Smooth muscle cell (in vitro differentiated cells): ENCODE data around the gene NPHP4. TPM values are rescaled to one million over a fixed set of nuclear protein-coding genes. Genes with fewer than 3 reads are reported as not detected.

Experiments used
- DNase-seq: peaks from one replicate; lab custom pipeline; 2025; ENCODE audit not compliant: unreplicated experiment; lab: John Stamatoyannopoulos, UW
- H2AFZ ChIP-seq: fragments of 200-600 bp; sonication (generic); 2 replicates; pipeline ENCODE4 v1.6.0; 2016; ENCODE audit warnings: antibody characterized with exemption, low read depth, mild to moderate bottlenecking
- H3F3A ChIP-seq: fragments of 200-600 bp; sonication (generic); 2 replicates; pipeline ENCODE4 v1.6.0; 2017; ENCODE audit warnings: antibody characterized with exemption, low read depth
- H3K27ac ChIP-seq: fragments of 200-600 bp; sonication (generic); 2 replicates; pipeline ENCODE4 v1.5.1; 2016; ENCODE audit warnings: low read depth, mild to moderate bottlenecking
- H3K27me3 ChIP-seq: fragments of 200-600 bp; sonication (generic); 2 replicates; pipeline ENCODE4 v1.6.1; 2016; ENCODE audit warnings: low read depth, mild to moderate bottlenecking
- H3K36me3 ChIP-seq: fragments of 200-600 bp; sonication (generic); 2 replicates; pipeline ENCODE4 v1.5.1; 2016; ENCODE audit warnings: low read depth
- H3K4me1 ChIP-seq: fragments of 200-600 bp; sonication (generic); 2 replicates; pipeline ENCODE4 v1.5.1; 2016; ENCODE audit warnings: low read depth
- H3K4me2 ChIP-seq: fragments of 200-600 bp; sonication (generic); 2 replicates; pipeline ENCODE4 v1.6.0; 2016; ENCODE audit warnings: mild to moderate bottlenecking
- H3K4me3 ChIP-seq: fragments of 200-600 bp; sonication (generic); 2 replicates; pipeline ENCODE4 v1.5.1; 2016; ENCODE audit warnings: mild to moderate bottlenecking
- H3K79me2 ChIP-seq: fragments of 200-600 bp; sonication (generic); 2 replicates; pipeline ENCODE4 v1.6.0; 2016; ENCODE audit warnings: low read depth, mild to moderate bottlenecking
- H3K9ac ChIP-seq: fragments of 200-600 bp; sonication (generic); 2 replicates; pipeline ENCODE4 v1.6.0; 2016; ENCODE audit warnings: low read depth
- H3K9me3 ChIP-seq: fragments of 200-600 bp; sonication (generic); replicated peaks from 2 replicates; pipeline ENCODE4 v1.5.1; 2016; ENCODE audit warnings: low read depth
- H4K20me1 ChIP-seq: fragments of 200-600 bp; sonication (generic); 2 replicates; pipeline ENCODE4 v1.6.0; 2016; ENCODE audit warnings: low read depth
- CTCF ChIP-seq: fragments of 200-600 bp; sonication (generic); IDR thresholded peaks from 2 replicates; pipeline ENCODE4 v1.5.1; 2017; ENCODE audit warnings: borderline replicate concordance, mild to moderate bottlenecking, antibody characterized with exemption; ENCODE audit not compliant: insufficient read depth, poor library complexity, severe bottlenecking
- WGBS: methylation state at CpG from one replicate; pipeline ENCODE4 v1.1.7; 2016; ENCODE audit warnings: low lambda C conversion rate; 5-methylcytosine and 5-hydroxymethylcytosine counted together
- polyA plus RNA-seq: library from polyadenylated mRNA; unstranded; fragments of >200 nt; fragmentation: Nextera tagmentation; extraction: Ambion mirVana; gene quantifications from 2 replicates; pipeline ENCODE4 v1.2.1, GENCODE V29; 2016
- total RNA-seq: library from RNA; depleted of rRNA; stranded (reverse); fragments of >200 nt; gene quantifications from 2 replicates; pipeline ENCODE4 v1.2.3, GENCODE V29; 2014

Gene NPHP4
- total and polyA plus RNA-seq, 2 experiments from 2014 or later, result 5.4 to 8.4 TPM

DNA sequence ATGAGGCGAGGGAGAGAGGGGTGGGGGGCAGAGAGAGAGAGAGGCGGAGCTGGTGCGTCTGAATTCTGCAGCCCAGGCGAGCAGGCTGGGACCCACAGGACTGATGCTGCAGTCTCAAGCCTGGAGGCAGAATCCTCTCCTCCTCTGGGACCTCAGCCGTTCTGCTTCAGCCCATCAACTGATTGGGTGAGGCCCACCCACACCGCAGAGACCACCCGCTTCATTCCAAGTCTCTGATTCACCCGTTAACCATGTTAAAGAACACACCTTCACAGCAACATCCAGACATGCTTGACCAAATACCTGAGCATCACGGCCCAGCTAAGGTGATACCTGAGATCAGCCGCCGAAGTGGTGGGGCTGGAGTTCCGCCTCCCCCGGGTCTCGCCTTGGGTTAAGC is 147.8 kb downstream of the NPHP4 start:
- H3K79me2 ChIP-seq, result no peaks in the 10 kb centered on the region
- no peaks in the 10 kb centered on the region for H3K27me3 ChIP-seq
- no peak for TF ChIP-seq CTCF
- DNase-seq, result no peak
- no peak overlapping the region for H3K27ac ChIP-seq
- no peak overlapping the region for H3K4me2 ChIP-seq
- H4K20me1 ChIP-seq, result no peaks in the 10 kb centered on the region
- no peak overlapping the region for H3K4me3 ChIP-seq
- H3K9ac ChIP-seq, result no peak overlapping the region
- H3F3A ChIP-seq, result no peaks in the 10 kb centered on the region
- H3K9me3 ChIP-seq, result no peaks in the 10 kb centered on the region
- H3K4me1 ChIP-seq, result no peaks in the 10 kb centered on the region
- no peak overlapping the region for H2AFZ ChIP-seq
- no peaks in the 10 kb centered on the region for H3K36me3 ChIP-seq
- WGBS, result 80% methylated on average over 14 of the region's 14 CpGs

GRCh38 chr1:5843521-5844096 is 148.6 kb downstream of the NPHP4 start:
- Histone ChIP-seq H3K4me3 (no peak overlapping the region), H3K4me2 (no peak overlapping the region), H3K36me3 (no peaks in the 10 kb centered on the region), H2AFZ (no peak overlapping the region), H3K9me3 (no peaks in the 10 kb centered on the region), H3F3A (no peaks in the 10 kb centered on the region), H3K4me1 (no peaks in the 10 kb centered on the region), H3K9ac (no peak overlapping the region), H3K79me2 (no peaks in the 10 kb centered on the region), H3K27ac (no peak overlapping the region), H3K27me3 (no peaks in the 10 kb centered on the region), H4K20me1 (no peaks in the 10 kb centered on the region)
- WGBS, result 81% methylated on average over 13 of the region's 13 CpGs
- DNase-seq, result no peak
- TF ChIP-seq CTCF, result no peak

DNA sequence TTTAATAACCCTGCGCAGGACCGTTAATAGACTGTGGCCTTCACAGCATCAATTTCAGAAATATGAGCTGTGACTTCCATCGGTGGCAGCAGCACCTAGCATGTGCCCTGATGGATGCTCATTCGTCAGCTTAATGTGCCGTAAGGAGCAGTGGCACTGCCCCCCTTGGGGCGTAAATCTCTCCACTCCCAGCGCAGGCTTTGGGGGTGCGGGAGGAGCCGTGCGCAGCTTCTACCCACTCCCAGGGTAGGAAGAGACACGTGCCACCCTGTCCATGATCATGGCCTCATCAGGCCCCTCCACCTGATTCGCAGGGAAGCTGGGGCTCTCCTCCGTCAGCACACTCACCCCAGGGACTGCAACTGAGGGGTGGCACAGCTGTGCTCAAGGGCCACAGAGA is 149.5 kb downstream of the NPHP4 start:
- no peaks in the 10 kb centered on the region for H3K36me3 ChIP-seq
- no peak overlapping the region for H3K4me2 ChIP-seq
- no peak overlapping the region for H3K27ac ChIP-seq
- TF ChIP-seq CTCF, result no peak
- no peaks in the 10 kb centered on the region for H4K20me1 ChIP-seq
- H3K79me2 ChIP-seq, result no peaks in the 10 kb centered on the region
- 85% methylated on average over 13 of the region's 13 CpGs for WGBS
- no peak overlapping the region for H3K9ac ChIP-seq
- no peaks in the 10 kb centered on the region for H3K9me3 ChIP-seq
- no peak overlapping the region for H2AFZ ChIP-seq
- no peak for DNase-seq
- no peaks in the 10 kb centered on the region for H3K27me3 ChIP-seq
- no peak overlapping the region for H3K4me3 ChIP-seq
- H3K4me1 ChIP-seq, result no peaks in the 10 kb centered on the region
- no peaks in the 10 kb centered on the region for H3F3A ChIP-seq

DNA sequence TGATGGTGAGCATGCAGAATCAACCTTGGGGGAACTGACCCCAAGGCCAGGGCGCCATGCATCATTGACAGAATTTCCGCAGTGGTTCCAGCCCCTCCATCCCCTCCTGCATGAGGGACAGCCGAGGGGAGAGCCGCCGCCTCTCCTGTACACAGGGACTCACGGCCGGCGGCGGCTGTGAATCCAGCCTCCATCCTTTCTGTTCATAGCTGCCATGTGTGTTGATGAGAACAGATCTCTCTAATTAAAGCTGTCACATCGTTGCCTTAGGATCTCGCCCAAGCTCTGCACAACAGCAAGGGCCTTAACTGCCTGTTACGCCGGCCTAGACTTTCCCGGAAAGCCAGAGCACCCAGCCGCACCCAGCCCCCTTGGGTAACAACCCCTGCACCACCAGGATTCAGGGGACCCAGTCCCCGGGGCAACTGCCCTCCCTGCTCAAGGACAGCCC is 151.6 kb downstream of the NPHP4 start:
- WGBS, result 92% methylated on average over 16 of the region's 16 CpGs
- H3K4me1 ChIP-seq, result no peaks in the 10 kb centered on the region
- H4K20me1 ChIP-seq, result no peaks in the 10 kb centered on the region

More for the DNA sequence above, 151.6 kb downstream of the NPHP4 start:
- Histone ChIP-seq H3K9me3 (no peaks in the 10 kb centered on the region), H3K4me2 (no peak overlapping the region), H3K27me3 (no peaks in the 10 kb centered on the region), H3F3A (no peaks in the 10 kb centered on the region), H3K36me3 (no peaks in the 10 kb centered on the region), H3K4me3 (no peak overlapping the region), H3K9ac (no peak overlapping the region), H2AFZ (no peak overlapping the region), H3K27ac (no peak overlapping the region), H3K79me2 (no peaks in the 10 kb centered on the region)
- TF ChIP-seq CTCF, result no peak
- DNase-seq, result no peak
